Measurements from ENCODE around the gene RNF130.

GRCh38 chr5:180043377-180043776, 28.2 kb downstream of the RNF130 start:
- TF ChIP-seq CTCF (IDR thresholded peaks at IDR 0.05) (no peak), POLR2AphosphoS5 (IDR thresholded peaks at IDR 0.05; ENCODE audit: insufficient read depth in 1 of 2, low read depth in 1 of 2) (no peak), POLR2A (IDR thresholded peaks at IDR 0.05) (no peak)

Data from vagina (tissue), 2 donors.